ENCODE measurements around the gene SAC3D1. TPM values are rescaled to one million over a fixed set of nuclear protein-coding genes. Genes with fewer than 3 reads are reported as not detected.

SAC3D1 gene
- total and polyA plus RNA-seq, 7 donors: 8.4 to 19.2 (median 10.8) TPM

- peak; percentile 40 for TF ChIP-seq CTCF (IDR thresholded peaks at IDR 0.05)
- peak; percentile 34 to 72 (median 58) for ATAC-seq
- Histone ChIP-seq H3K4me1 (peaks cover 2% of the 10 kb centered on the region), H3K4me3 (no peak overlapping the region), H3K27ac (no peak overlapping the region), H3K36me3 (ENCODE audit: insufficient read depth in 1 of 2, low read depth in 1 of 2) (no peaks in the 10 kb centered on the region), H3K9me3 (no peaks in the 10 kb centered on the region), H3K27me3 (ENCODE audit: insufficient read depth in 3 of 3, low read length in 2 of 3) (no peaks in the 10 kb centered on the region)
- 62 to 75% (median 63%) methylated on average over 3 of the region's 3 CpGs for WGBS, 3 donors
- peak in 1 of 2 donors; percentile 39 for DNase-seq
- intact Hi-C loops (cut with DNase I): loop anchor here in 1 of 2 donors (5.0 kb wide), 1 partner anchor 56 kb away; no protein-coding TSS in a partner anchor
These were observed 37.1 kb downstream of the SAC3D1 start for GRCh38 chr11:65078151-65078550.

GRCh38 chr11:65078786-65079342 lies 37.9 kb downstream of the SAC3D1 start:
- intact Hi-C loops (cut with DNase I): loop anchor here in 1 of 2 donors (5.0 kb wide), 1 partner anchor 57 kb away; no protein-coding TSS in a partner anchor
- TF ChIP-seq CTCF (IDR thresholded peaks at IDR 0.05): no peak
- ATAC-seq (no peak), DNase-seq (no peak)
- no peak overlapping the region for H3K4me3 ChIP-seq
- no peaks in the 10 kb centered on the region for H3K27me3 ChIP-seq (ENCODE audit: insufficient read depth in 3 of 3, low read length in 2 of 3)
- WGBS, 3 donors: 87 to 89% (median 89%) methylated on average over 9 of the region's 9 CpGs
- no peaks in the 10 kb centered on the region for H3K9me3 ChIP-seq
- H3K4me1 ChIP-seq: peaks cover 9% of the 10 kb centered on the region
- H3K36me3 ChIP-seq (ENCODE audit: insufficient read depth in 1 of 2, low read depth in 1 of 2): no peaks in the 10 kb centered on the region
- H3K27ac ChIP-seq: no peak overlapping the region

- WGBS, 3 donors: 3 to 6% (median 3%) methylated on average over 13 of the region's 13 CpGs
- Histone ChIP-seq H3K36me3 (ENCODE audit: insufficient read depth in 1 of 2, low read depth in 1 of 2) (peaks cover 3 to 34% of the 10 kb centered on the region in 2 donors), H3K4me3 (peak overlapping the region; percentile 84), H3K4me1 (peaks cover 23% of the 10 kb centered on the region), H3K27me3 (ENCODE audit: insufficient read depth in 3 of 3, low read length in 2 of 3) (no peaks in the 10 kb centered on the region), H3K9me3 (no peaks in the 10 kb centered on the region), H3K27ac (peak overlapping the region; percentile 88)
- ATAC-seq (peak in 2 of 4 donors; percentile 1 to 4), DNase-seq (no peak)
- no peak for TF ChIP-seq CTCF (IDR thresholded peaks at IDR 0.05)
- intact Hi-C loops (cut with DNase I): loop anchor here (5.0 kb wide), 1 partner anchor 41 kb away; the partner anchor contains the start of gene SAC3D1 (in 2 of the 2)
These were observed 42.3 kb downstream of the SAC3D1 start for GRCh38 chr11:65083134-65083833.

GRCh38 chr11:65083834-65084597 lies 43.0 kb downstream of the SAC3D1 start, which contains the start of the genes CDCA5 and ZFPL1:
Gene CDCA5 (minus strand): TSS chr11:65084040. CDS start chr11:65083978, 62 bp downstream.
Gene ZFPL1 (plus strand): TSS chr11:65084222. CDS start chr11:65084699, 477 bp downstream.
- Histone ChIP-seq H3K4me1 (peaks cover 23% of the 10 kb centered on the region), H3K9me3 (no peaks in the 10 kb centered on the region), H3K4me3 (peak within 1 kb of the TSS; percentile 84), H3K36me3 (ENCODE audit: insufficient read depth in 1 of 2, low read depth in 1 of 2) (peaks cover 3 to 41% of the 10 kb centered on the region in 2 donors), H3K27me3 (ENCODE audit: insufficient read depth in 3 of 3, low read length in 2 of 3) (no peaks in the 10 kb centered on the region), H3K27ac (peak within 1 kb of the TSS; percentile 88)
- WGBS, 3 donors: 1% methylated on average over 56 to 79 of the region's 79 CpGs
- TF ChIP-seq CTCF (IDR thresholded peaks at IDR 0.05): no peak
- DNase-seq (peak; percentile 96 to 97), ATAC-seq (peak; percentile 97 to 99 (median 99))
- intact Hi-C loops (cut with DNase I): loop anchor here (1.0 to 5.0 kb wide), 3 partner anchors 12 to 42 kb away; partner anchors contain the start of genes SAC3D1 (in 2 of the 2) and VPS51 (in 1 of the 2)
